Keratinocyte (primary cell): ENCODE results near the gene ITGAE. TPM values are rescaled to one million over a fixed set of nuclear protein-coding genes. Genes with fewer than 3 reads are reported as not detected.
"Not testable (repeated sequence)": the region's sequence is repeated elsewhere in the genome, so short reads cannot be mapped to it uniquely, and the experiment has no call there.

Experiments
- DNase-seq: peaks from one replicate; pipeline ENCODE4 v3.0.0-alpha.2; 2011; ENCODE audit warnings: low read depth, missing footprints, low spot score
- FAIRE-seq: peaks from 2 replicates; lab custom pipeline; 2011; peaks lifted over from hg19 to GRCh38; lab: Jason Lieb, UNC
- H2AFZ ChIP-seq: 2 replicates; pipeline ENCODE4 v1.6.0; 2012; ENCODE audit warnings: low read length, control low read depth, inconsistent platforms; ENCODE audit not compliant: control insufficient read depth
- H3K27ac ChIP-seq: 2 replicates; pipeline ENCODE4 v1.5.1; 2011; ENCODE audit warnings: low read length; ENCODE audit not compliant: control insufficient read depth, insufficient read depth
- H3K27me3 ChIP-seq: 3 replicates; pipeline ENCODE4 v1.6.0; 2011; ENCODE audit warnings: low read length; ENCODE audit not compliant: control insufficient read depth, insufficient read depth; ENCODE audit errors: extremely low read depth
- H3K36me3 ChIP-seq, 2 experiments: 2 replicates in 1 of 2; 3 replicates in 1 of 2; pipeline ENCODE4 v1.5.1; 2011; ENCODE audit warnings: low read length in 2 of 2, mild to moderate bottlenecking in 1 of 2; ENCODE audit not compliant: control insufficient read depth in 2 of 2, insufficient read depth in 2 of 2; ENCODE audit errors: extremely low read depth in 1 of 2
- H3K4me1 ChIP-seq: 3 replicates; pipeline ENCODE4 v1.5.1; 2011; ENCODE audit warnings: low read length; ENCODE audit not compliant: control insufficient read depth, insufficient read depth; ENCODE audit errors: extremely low read depth
- H3K4me2 ChIP-seq: 3 replicates; pipeline ENCODE4 v1.6.0; 2011; ENCODE audit warnings: low read depth, low read length; ENCODE audit not compliant: control insufficient read depth, insufficient read depth; ENCODE audit errors: extremely low read depth
- H3K4me3 ChIP-seq, 3 experiments: fragments of 200-600 bp in 1 of 3; sonication (generic) in 1 of 3; 2 replicates in 2 of 3; 3 replicates in 1 of 3; pipeline ENCODE4 v1.5.1; 2011 to 2016; ENCODE audit warnings: low read length in 3 of 3, mild to moderate bottlenecking in 3 of 3, control low read depth in 2 of 3, inconsistent platforms in 1 of 3, low read depth in 1 of 3, mixed read lengths in 1 of 3, mixed run types in 1 of 3, moderate library complexity in 1 of 3; ENCODE audit not compliant: control insufficient read depth in 2 of 3, insufficient read depth in 2 of 3; ENCODE audit errors: extremely low read depth in 1 of 3
- H3K79me2 ChIP-seq: 2 replicates; pipeline ENCODE4 v1.6.0; 2012; ENCODE audit warnings: low read length; ENCODE audit not compliant: control insufficient read depth, insufficient read depth
- H3K9ac ChIP-seq: 3 replicates; pipeline ENCODE4 v1.6.0; 2011; ENCODE audit warnings: low read length; ENCODE audit not compliant: control insufficient read depth, insufficient read depth; ENCODE audit errors: extremely low read depth
- H3K9me1 ChIP-seq: 3 replicates; pipeline ENCODE4 v1.6.0; 2011; ENCODE audit warnings: low read length; ENCODE audit not compliant: control insufficient read depth, insufficient read depth; ENCODE audit errors: extremely low read depth
- H3K9me3 ChIP-seq: 2 replicates; pipeline ENCODE4 v1.5.1; 2012; ENCODE audit warnings: low read depth, low read length; ENCODE audit not compliant: control insufficient read depth
- H4K20me1 ChIP-seq: 3 replicates; pipeline ENCODE4 v1.6.0; 2011; ENCODE audit warnings: low read length; ENCODE audit not compliant: control insufficient read depth, insufficient read depth; ENCODE audit errors: extremely low read depth
- CTCF ChIP-seq, 3 experiments: IDR thresholded peaks in 1 of 3; conservative IDR thresholded peaks in 1 of 3; optimal IDR thresholded peaks in 1 of 3; 2 replicates in 2 of 3; 3 replicates in 1 of 3; pipeline versions ENCODE3 to v1.5.1; 2011; ENCODE audit warnings: low read length in 3 of 3, mild to moderate bottlenecking in 3 of 3, moderate library complexity in 2 of 3, control low read depth in 1 of 3, inconsistent platforms in 1 of 3; ENCODE audit not compliant: insufficient read depth in 2 of 3; ENCODE audit errors: extremely low read depth in 1 of 3
- EZH2 ChIP-seq: IDR thresholded peaks from one replicate; pipeline ENCODE4 v1.6.1; 2012; ENCODE audit warnings: inconsistent platforms, mild to moderate bottlenecking, low read length, moderate library complexity
- dilution Hi-C: fragments of 300-500 bp; cut with MboI; formaldehyde crosslinking; loops from one replicate; pipeline ENCODE4 v1.7.0; 2020; ENCODE audit warnings: low sequenced_read_pairs; ENCODE audit not compliant: extremely low pct_ligation_motif_present
- polyA plus RNA-seq, 5 experiments: library from polyadenylated mRNA; depleted of rRNA in 3 of 5; stranded (reverse) in 3 of 5; stranded (forward) in 1 of 5; unstranded in 1 of 5; fragments of >200 nt; gene quantifications; 1 replicate in 1 of 5; 2 replicates in 3 of 5; 3 replicates in 1 of 5; pipeline versions ENCODE4 v1.2.1 to v1.2.3, GENCODE V29; 2011 to 2012; ENCODE audit warnings: missing spikeins in 2 of 5, low read depth in 1 of 5, low replicate concordance in 1 of 5

The ITGAE gene
- polyA plus RNA-seq, 1 donor (not counting 4 experiments of a cell fraction or from before 2014, with no cell fraction given), result 66.6 TPM

GRCh38 chr17:3793258-3793657 is 7.7 kb downstream of the ITGAE start:
- not testable (repeated sequence) for H4K20me1 ChIP-seq, H2AFZ ChIP-seq, FAIRE-seq

GRCh38 chr17:3792481-3792880 is 8.5 kb downstream of the ITGAE start:
- no peak for FAIRE-seq
- H4K20me1 ChIP-seq, result no peaks in the 10 kb centered on the region
- H3K27me3 ChIP-seq, result no peaks in the 10 kb centered on the region
- DNase-seq, result no peak
- no peak overlapping the region for H3K27ac ChIP-seq
- H3K9me3 ChIP-seq, result no peaks in the 10 kb centered on the region
- no peak for TF ChIP-seq CTCF (optimal IDR thresholded peaks at IDR 0.05 in 1 of 3, IDR thresholded peaks at IDR 0.05 in 1 of 3, conservative IDR thresholded peaks at IDR 0.05 in 1 of 3; ENCODE audit: extremely low read depth in 1 of 3, insufficient read depth in 2 of 3, low read length in 3 of 3)
- no peak for TF ChIP-seq EZH2
- H3K4me3 ChIP-seq, result no peak overlapping the region
- peaks cover 14% of the 10 kb centered on the region for H3K4me1 ChIP-seq
- dilution Hi-C loops, result no loop called here
- H2AFZ ChIP-seq, result no peak overlapping the region
- no peak overlapping the region for H3K9ac ChIP-seq
- H3K36me3 ChIP-seq, result no peaks in the 10 kb centered on the region
- H3K4me2 ChIP-seq, result no peak overlapping the region
- H3K79me2 ChIP-seq, result no peaks in the 10 kb centered on the region
- no peaks in the 10 kb centered on the region for H3K9me1 ChIP-seq

More at GRCh38 chr17:3793258-3793657, 7.7 kb downstream of the ITGAE start:
- H3K27me3 ChIP-seq, H3K27ac ChIP-seq, DNase-seq, H3K9me1 ChIP-seq, H3K9me3 ChIP-seq, dilution Hi-C loops, H3K4me3 ChIP-seq, H3K79me2 ChIP-seq, H3K9ac ChIP-seq, H3K4me2 ChIP-seq, H3K36me3 ChIP-seq: not testable (repeated sequence)
- H3K4me1 ChIP-seq, result peaks cover 14% of the 10 kb centered on the region

- Histone ChIP-seq H3K27ac (no peak overlapping the region), H3K27me3 (no peaks in the 10 kb centered on the region), H3K4me1 (peaks cover 14% of the 10 kb centered on the region), H3K9me3 (no peaks in the 10 kb centered on the region), H3K36me3 (no peaks in the 10 kb centered on the region), H3K4me3 (no peak overlapping the region), H4K20me1 (no peaks in the 10 kb centered on the region), H3K79me2 (no peaks in the 10 kb centered on the region), H3K9ac (no peak overlapping the region), H2AFZ (no peak overlapping the region), H3K4me2 (no peak overlapping the region), H3K9me1 (no peaks in the 10 kb centered on the region)
- no peak for TF ChIP-seq CTCF (optimal IDR thresholded peaks at IDR 0.05 in 1 of 3, IDR thresholded peaks at IDR 0.05 in 1 of 3, conservative IDR thresholded peaks at IDR 0.05 in 1 of 3; ENCODE audit: extremely low read depth in 1 of 3, insufficient read depth in 2 of 3, low read length in 3 of 3)
- no peak for TF ChIP-seq EZH2
- dilution Hi-C loops, result no loop called here
- no peak for FAIRE-seq
- DNase-seq, result no peak
Measured at GRCh38 chr17:3788200-3788599, 12.8 kb downstream of the ITGAE start.

GRCh38 chr17:3785323-3785722 is 15.7 kb downstream of the ITGAE start:
- H3K9ac ChIP-seq, H3K4me3 ChIP-seq, dilution Hi-C loops, H2AFZ ChIP-seq, H3K27me3 ChIP-seq, H3K4me2 ChIP-seq, H3K27ac ChIP-seq, H3K9me1 ChIP-seq, H3K79me2 ChIP-seq, H3K36me3 ChIP-seq, H3K9me3 ChIP-seq, DNase-seq, H4K20me1 ChIP-seq, H3K4me1 ChIP-seq, FAIRE-seq: not testable (repeated sequence)
